Prostate gland (tissue), 2 donors: Measurements from ENCODE around the gene PSAPL1. TPM values are rescaled to one million over a fixed set of nuclear protein-coding genes. Genes with fewer than 3 reads are reported as not detected.

ENCODE experiments used
- DNase-seq: peaks from one replicate; pipeline ENCODE4 v3.0.0-alpha.2; 2019; ENCODE audit warnings: low spot score
- H3K27ac ChIP-seq, 2 donors: fragments of 200-600 bp; sonication (generic); 2 replicates each; pipeline ENCODE4 v1.5.1; 2017 to 2019
- H3K27me3 ChIP-seq: fragments of 200-600 bp; sonication (generic); replicated peaks from 2 replicates; pipeline ENCODE4 v1.5.1; 2019; ENCODE audit not compliant: insufficient read depth
- H3K36me3 ChIP-seq, 2 donors: fragments of 200-600 bp; sonication (generic); 1 replicate in 1 of 2; 2 replicates in 1 of 2; pipeline versions ENCODE4 v1.5.1 to v1.8.1; 2017 to 2019
- H3K4me1 ChIP-seq: fragments of 200-600 bp; sonication (generic); replicated peaks from 2 replicates; pipeline ENCODE4 v1.5.1; 2019
- H3K4me3 ChIP-seq, 2 donors: fragments of 200-600 bp; sonication (generic); 2 replicates each; pipeline ENCODE4 v1.5.1; 2017 to 2019
- H3K9me3 ChIP-seq: fragments of 200-600 bp; sonication (generic); 2 replicates; pipeline ENCODE4 v1.5.1; 2017
- POLR2A ChIP-seq: fragments of 450-650 bp; IDR thresholded peaks from one replicate; pipeline ENCODE4 v1.6.1; 2016; ENCODE audit warnings: antibody characterized with exemption, mild to moderate bottlenecking
- POLR2AphosphoS5 ChIP-seq: sonication (generic); formaldehyde crosslinking; IDR thresholded peaks from one replicate; pipeline ENCODE4 v1.6.1; 2017; ENCODE audit warnings: antibody characterized with exemption
- WGBS: methylation state at CpG from one replicate; pipeline ENCODE4 v1.1.5; 2018; 5-methylcytosine and 5-hydroxymethylcytosine counted together
- intact Hi-C: fragments of 100-400 bp; cut with DNase I; formaldehyde crosslinking; loops from one replicate; pipeline ENCODE4 v1.14.2; 2022
- total RNA-seq, 2 donors: library from RNA; depleted of rRNA; stranded (reverse); fragments of >200 nt; gene quantifications; one replicate each; pipeline ENCODE4 v1.1.0, GENCODE V29; 2016
- TF ChIP-seq, protein P1 (sequence below), 4 experiments: fragments of 200-600 bp in 2 of 4; fragments of 450-650 bp in 2 of 4; sonication (generic) in 2 of 4; IDR thresholded peaks; 1 replicate in 3 of 4; 2 replicates in 1 of 4; pipeline ENCODE4 v1.5.1; 2016 to 2019; ENCODE audit warnings: antibody characterized with exemption in 4 of 4, mild to moderate bottlenecking in 2 of 4, moderate library complexity in 2 of 4

PSAPL1 gene
- total RNA-seq, 2 donors from 2014 or later, result 0.05 to 12.9 TPM

- Histone ChIP-seq H3K4me1 (no peaks in the 10 kb centered on the region), H3K4me3 (no peak overlapping the region), H3K27ac (no peak overlapping the region), H3K36me3 (no peaks in the 10 kb centered on the region), H3K9me3 (no peaks in the 10 kb centered on the region), H3K27me3 (no peaks in the 10 kb centered on the region)
- 63% methylated on average over 14 of the region's 16 CpGs for WGBS
- DNase-seq, result no peak
- intact Hi-C loops, result no loop called here
- TF ChIP-seq POLR2AphosphoS5, result no peak
- TF ChIP-seq, protein P1, sequence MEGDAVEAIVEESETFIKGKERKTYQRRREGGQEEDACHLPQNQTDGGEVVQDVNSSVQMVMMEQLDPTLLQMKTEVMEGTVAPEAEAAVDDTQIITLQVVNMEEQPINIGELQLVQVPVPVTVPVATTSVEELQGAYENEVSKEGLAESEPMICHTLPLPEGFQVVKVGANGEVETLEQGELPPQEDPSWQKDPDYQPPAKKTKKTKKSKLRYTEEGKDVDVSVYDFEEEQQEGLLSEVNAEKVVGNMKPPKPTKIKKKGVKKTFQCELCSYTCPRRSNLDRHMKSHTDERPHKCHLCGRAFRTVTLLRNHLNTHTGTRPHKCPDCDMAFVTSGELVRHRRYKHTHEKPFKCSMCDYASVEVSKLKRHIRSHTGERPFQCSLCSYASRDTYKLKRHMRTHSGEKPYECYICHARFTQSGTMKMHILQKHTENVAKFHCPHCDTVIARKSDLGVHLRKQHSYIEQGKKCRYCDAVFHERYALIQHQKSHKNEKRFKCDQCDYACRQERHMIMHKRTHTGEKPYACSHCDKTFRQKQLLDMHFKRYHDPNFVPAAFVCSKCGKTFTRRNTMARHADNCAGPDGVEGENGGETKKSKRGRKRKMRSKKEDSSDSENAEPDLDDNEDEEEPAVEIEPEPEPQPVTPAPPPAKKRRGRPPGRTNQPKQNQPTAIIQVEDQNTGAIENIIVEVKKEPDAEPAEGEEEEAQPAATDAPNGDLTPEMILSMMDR (IDR thresholded peaks at IDR 0.05), result no peak
- no peak for TF ChIP-seq POLR2A
These were observed 4.3 kb downstream of the PSAPL1 start for GRCh38 chr4:7430368-7430964.

DNA sequence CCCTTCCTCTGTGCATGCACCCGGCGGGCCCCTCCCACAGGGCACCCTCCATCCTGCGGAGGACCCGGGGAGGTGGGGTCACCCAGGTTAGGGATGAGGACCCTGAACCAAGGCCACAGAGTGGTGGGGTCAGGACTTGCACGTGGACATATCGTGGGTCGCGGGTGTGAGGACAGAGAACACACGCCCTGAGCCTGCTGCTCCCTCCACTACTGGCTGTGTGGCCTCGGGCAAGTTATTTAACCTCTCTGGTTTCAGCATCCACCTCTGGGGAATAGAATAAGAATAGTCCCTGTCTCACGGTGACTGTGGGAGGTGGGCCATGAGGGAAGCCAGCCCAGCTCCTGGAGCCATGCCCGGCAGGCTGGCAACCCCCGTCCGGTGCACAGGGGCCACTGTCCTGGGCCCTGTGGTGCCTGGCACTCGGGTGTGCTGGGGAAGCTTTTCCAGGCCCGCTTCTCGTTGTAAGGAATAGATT is 5.1 kb downstream of the PSAPL1 start:
- Histone ChIP-seq H3K4me3 (no peak overlapping the region), H3K9me3 (no peaks in the 10 kb centered on the region), H3K27me3 (no peaks in the 10 kb centered on the region), H3K27ac (no peak overlapping the region), H3K36me3 (no peaks in the 10 kb centered on the region), H3K4me1 (no peaks in the 10 kb centered on the region)
- WGBS, result 80% methylated on average over 17 of the region's 17 CpGs
- DNase-seq, result no peak
- TF ChIP-seq POLR2AphosphoS5 (no peak), POLR2A (no peak)
- TF ChIP-seq, protein P1 (IDR thresholded peaks at IDR 0.05), result no peak
- intact Hi-C loops, result no loop called here

DNA sequence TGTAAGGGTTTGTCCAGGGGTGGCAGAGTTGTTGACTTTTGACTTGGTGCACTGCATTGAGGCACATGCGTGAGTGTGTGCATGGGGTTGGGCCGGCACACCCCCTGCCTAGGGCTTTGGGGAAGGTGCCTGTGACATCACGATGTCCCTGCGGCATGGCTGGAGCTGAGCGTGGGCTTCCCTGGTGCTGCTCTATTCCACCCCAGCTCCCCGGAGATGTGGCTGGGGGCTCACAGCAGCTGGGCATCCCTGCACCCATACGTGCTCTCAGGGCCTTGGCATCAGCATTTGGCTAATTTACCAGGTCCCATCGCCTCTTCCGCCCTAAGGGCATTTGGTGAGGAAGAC is 5.7 kb downstream of the PSAPL1 start:
- Histone ChIP-seq H3K27ac (no peak overlapping the region), H3K4me3 (no peak overlapping the region), H3K4me1 (no peaks in the 10 kb centered on the region), H3K27me3 (no peaks in the 10 kb centered on the region), H3K9me3 (no peaks in the 10 kb centered on the region), H3K36me3 (no peaks in the 10 kb centered on the region)
- TF ChIP-seq POLR2A, result no peak
- TF ChIP-seq, protein P1 (IDR thresholded peaks at IDR 0.05), result no peak
- TF ChIP-seq POLR2AphosphoS5, result no peak
- 92% methylated on average over 8 of the region's 9 CpGs for WGBS
- intact Hi-C loops, result no loop called here
- DNase-seq, result no peak

DNA sequence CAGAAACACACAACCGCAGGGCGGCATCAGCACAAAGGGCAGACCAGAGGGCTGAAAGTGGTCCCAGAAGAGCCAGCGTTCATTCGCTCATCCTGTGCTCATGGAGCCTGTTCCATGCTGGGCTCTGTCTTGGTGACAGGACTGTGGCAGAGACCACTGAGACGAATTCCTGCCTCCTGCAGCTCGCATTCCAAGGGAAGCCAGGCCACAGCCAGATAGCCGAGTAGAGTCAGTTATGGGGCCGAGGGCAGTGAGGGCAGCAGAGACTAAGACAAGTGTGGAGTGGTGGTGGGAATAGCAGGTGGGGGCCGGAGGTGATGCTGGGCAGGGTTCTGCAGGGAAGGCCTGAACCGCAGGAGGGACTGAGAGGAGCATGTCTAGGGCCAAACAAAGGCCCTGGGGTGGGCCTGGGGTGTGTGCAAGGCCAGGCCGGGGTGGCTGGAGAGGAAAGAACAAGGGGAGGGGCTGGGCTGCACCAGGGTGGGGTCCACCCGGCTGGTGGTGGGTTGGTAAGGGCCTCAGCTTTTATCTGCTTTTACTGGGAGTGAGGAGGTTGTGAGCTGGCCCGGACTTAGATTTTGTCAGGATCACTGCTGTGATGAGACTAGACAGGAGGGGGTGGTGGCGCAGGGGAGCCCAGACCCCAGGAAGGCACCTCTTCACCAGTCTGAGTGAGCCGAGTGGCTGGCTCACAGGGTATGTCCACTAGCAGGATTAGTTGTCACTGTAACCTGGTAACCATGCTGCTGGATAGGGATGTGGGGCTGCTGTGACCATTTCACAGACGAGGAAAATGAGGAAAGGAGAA is 6.3 kb downstream of the PSAPL1 start:
- DNase-seq, result no peak
- H3K4me3 ChIP-seq, result no peak overlapping the region
- H3K9me3 ChIP-seq, result no peaks in the 10 kb centered on the region
- H3K27ac ChIP-seq, result no peak overlapping the region
- no peaks in the 10 kb centered on the region for H3K27me3 ChIP-seq
- no peaks in the 10 kb centered on the region for H3K36me3 ChIP-seq
- 92% methylated on average over 16 of the region's 16 CpGs for WGBS
- intact Hi-C loops, result no loop called here
- no peaks in the 10 kb centered on the region for H3K4me1 ChIP-seq
- no peak for TF ChIP-seq POLR2AphosphoS5
- no peak for TF ChIP-seq POLR2A
- TF ChIP-seq, protein P1 (IDR thresholded peaks at IDR 0.05), result no peak
